GM21619 (cell line): Measurements from ENCODE around the gene GSN.

Experiments
- ATAC-seq: cut with Tn5 transposase; IDR thresholded peaks from one replicate; pipeline ENCODE4 v1.9.1; 2021; ENCODE audit not compliant: unreplicated experiment

GSN gene

DNA sequence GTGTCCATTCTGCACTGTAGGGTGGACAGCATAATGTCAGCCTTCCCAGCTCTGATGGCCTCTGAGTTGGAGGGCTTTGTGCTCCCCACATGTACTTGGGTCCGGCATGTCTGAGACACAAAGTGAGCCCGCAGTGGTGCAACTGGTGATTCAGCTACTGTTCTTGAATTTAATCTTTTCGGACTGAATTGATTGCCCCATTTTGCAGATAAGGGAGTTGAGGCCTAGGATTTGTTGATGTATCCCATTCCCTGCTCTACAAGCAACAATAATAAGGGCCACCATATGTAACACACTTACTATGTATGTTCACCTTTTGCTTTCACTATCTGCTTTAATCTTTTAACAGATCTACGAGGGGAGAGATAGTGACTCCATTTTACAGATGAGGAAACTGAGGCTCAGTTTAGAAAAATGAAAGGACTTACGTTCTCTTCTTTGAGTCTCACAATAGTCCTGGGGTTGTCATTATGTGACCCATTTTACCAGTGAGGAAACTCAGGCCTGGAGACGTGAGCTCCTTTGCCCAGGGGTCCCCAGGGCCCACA, 4.5 kb downstream of the GSN start:
- ATAC-seq: no peak

DNA sequence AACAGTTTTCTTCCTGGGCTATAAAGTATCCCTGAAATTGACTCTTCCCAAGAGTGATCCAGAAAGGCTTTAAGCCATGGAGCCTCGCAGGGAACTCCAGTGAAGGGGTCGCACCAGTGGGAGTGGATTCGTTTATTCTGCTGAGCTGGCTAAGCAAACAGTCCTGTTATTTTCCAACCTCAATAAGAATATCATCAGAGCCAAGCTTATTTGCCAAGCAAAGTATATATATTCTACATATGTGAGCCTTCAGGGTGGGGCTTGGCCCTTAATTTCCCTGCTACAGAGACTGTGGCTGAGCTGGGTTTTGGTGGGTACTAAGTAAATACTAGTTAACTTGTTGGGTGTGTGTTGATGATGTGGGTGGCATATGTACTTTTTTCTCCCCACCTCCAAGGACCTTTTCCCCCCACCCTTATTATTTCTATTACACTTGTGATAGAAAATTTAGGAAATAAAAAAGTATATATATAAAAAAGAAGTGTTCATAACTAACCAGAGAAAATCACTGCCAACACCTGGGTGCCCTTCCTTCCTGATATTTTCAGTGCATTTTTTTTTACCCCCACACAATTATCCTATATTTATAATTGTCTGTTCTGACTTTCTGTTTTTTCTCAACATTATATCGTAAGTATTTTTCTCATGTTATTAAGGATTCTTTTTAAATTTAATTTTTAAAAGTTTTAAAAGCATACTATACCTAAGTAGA, 5.3 kb downstream of the GSN start:
- no peak for ATAC-seq

GRCh38 chr9:121274851-121275250, 6.9 kb downstream of the GSN start:
- ATAC-seq: no peak

GRCh38 chr9:121275781-121276658, 8.1 kb downstream of the GSN start:
- ATAC-seq: no peak

DNA sequence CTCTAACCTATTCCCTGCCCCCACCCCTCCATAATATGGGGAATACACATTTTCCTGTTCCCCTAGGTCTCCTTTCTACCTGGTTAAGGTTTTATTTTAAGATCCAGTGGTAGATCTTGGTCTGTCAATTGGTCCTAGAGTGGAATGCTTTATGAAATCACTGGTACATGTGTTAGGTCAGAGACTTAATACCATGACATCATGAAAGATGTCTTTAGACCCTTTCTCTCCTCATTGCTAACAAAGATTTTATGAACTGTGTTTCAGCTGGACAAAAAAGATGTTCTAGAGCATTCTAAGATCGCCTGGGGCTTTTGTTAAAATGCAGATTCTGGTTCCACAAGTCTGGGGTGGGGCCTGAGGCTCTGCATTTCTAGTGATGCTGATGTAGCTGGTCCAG, 9.1 kb downstream of the GSN start:
- no peak for ATAC-seq

- ATAC-seq: no peak
Observed at GRCh38 chr9:121277518-121278295, 9.7 kb downstream of the GSN start.

GRCh38 chr9:121278477-121279261, 10.7 kb downstream of the GSN start:
- ATAC-seq: no peak

GRCh38 chr9:121279776-121280388, 11.9 kb downstream of the GSN start:
- ATAC-seq: no peak

GRCh38 chr9:121280715-121281613, 13.0 kb downstream of the GSN start:
- ATAC-seq: no peak

GRCh38 chr9:121281614-121282276, 13.8 kb downstream of the GSN start:
- no peak for ATAC-seq

GRCh38 chr9:121282277-121283079, 14.5 kb downstream of the GSN start:
- ATAC-seq: no peak

- ATAC-seq: no peak
Observed at GRCh38 chr9:121283080-121283398, 15.1 kb downstream of the GSN start.

- ATAC-seq: no peak
Observed at GRCh38 chr9:121283856-121284732, 16.1 kb downstream of the GSN start.

- ATAC-seq: no peak
Observed at GRCh38 chr9:121284733-121285451, 16.9 kb downstream of the GSN start.

- ATAC-seq: no peak
Observed at GRCh38 chr9:121285835-121286687, 18.1 kb downstream of the GSN start.

- no peak for ATAC-seq
Observed at GRCh38 chr9:121286688-121286972, 18.7 kb downstream of the GSN start.
